ENCODE data around the gene SLC27A2. TPM values are rescaled to one million over a fixed set of nuclear protein-coding genes. Genes with fewer than 3 reads are reported as not detected.

The SLC27A2 gene
- total and polyA plus RNA-seq, 7 experiments from 2014 or later: 0.17 to 28.2 (median 0.43) TPM

GRCh38 chr15:50190166-50190570 is 8.2 kb downstream of the SLC27A2 start:
- ATAC-seq (no peak), DNase-seq (no peak)
- ChIA-PET CTCF (no interaction called here), POLR2A (interaction anchor here (1.1 kb wide), 1 partner anchor 234 kb away, joined by 3 read pairs; the partner anchor contains the start of gene USP8)
- no peaks in the 10 kb centered on the region for H3K27me3 ChIP-seq (ENCODE audit: control insufficient read depth in 2 of 2, insufficient read depth in 2 of 2, low read length in 2 of 2)
- H3K36me3 ChIP-seq (ENCODE audit: control insufficient read depth in 2 of 3, insufficient read depth in 3 of 3, low read length in 3 of 3): no peaks in the 10 kb centered on the region
- intact Hi-C loops (cut with micrococcal nuclease): no loop called here
- H3K9me3 Mint-ChIP-seq: no peaks in the 10 kb centered on the region
- no peak overlapping the region for H3K4me3 Mint-ChIP-seq
- H3K27ac ChIP-seq (ENCODE audit: low read depth, low read length): no peak overlapping the region
- H3K27ac Mint-ChIP-seq: no peak overlapping the region
- H3K4me1 ChIP-seq (ENCODE audit: control insufficient read depth in 2 of 2, insufficient read depth in 2 of 2, low read length in 2 of 2): no peaks in the 10 kb centered on the region
- no peak overlapping the region for H3K4me3 ChIP-seq (ENCODE audit: low read length)
- H3K4me1 Mint-ChIP-seq: peaks cover 0 to 52% (median 0%) of the 10 kb centered on the region in 7 donors
- H3K9me3 ChIP-seq (ENCODE audit: control insufficient read depth in 2 of 3, low read length in 3 of 3): no peaks in the 10 kb centered on the region
- peaks cover 0 to 17% (median 0%) of the 10 kb centered on the region in 5 donors for H3K27me3 Mint-ChIP-seq
- H3K36me3 Mint-ChIP-seq: peaks cover 0 to 32% (median 0%) of the 10 kb centered on the region in 5 donors

- Mint-ChIP-seq H3K4me3 (no peak overlapping the region), H3K36me3 (peaks cover 0 to 32% (median 0%) of the 10 kb centered on the region in 5 donors), H3K9me3 (no peaks in the 10 kb centered on the region), H3K27me3 (peaks cover 0 to 17% (median 0%) of the 10 kb centered on the region in 5 donors), H3K27ac (no peak overlapping the region), H3K4me1 (peaks cover 0 to 49% (median 0%) of the 10 kb centered on the region in 7 donors)
- no peak overlapping the region for H3K27ac ChIP-seq (ENCODE audit: low read depth, low read length)
- ChIA-PET POLR2A (interaction anchor here (1.1 kb wide), 1 partner anchor 234 kb away, joined by 3 read pairs; the partner anchor contains the start of gene USP8), CTCF (no interaction called here)
- ATAC-seq: no peak
- no peaks in the 10 kb centered on the region for H3K4me1 ChIP-seq (ENCODE audit: control insufficient read depth in 2 of 2, insufficient read depth in 2 of 2, low read length in 2 of 2)
- no peaks in the 10 kb centered on the region for H3K36me3 ChIP-seq (ENCODE audit: control insufficient read depth in 2 of 3, insufficient read depth in 3 of 3, low read length in 3 of 3)
- no peaks in the 10 kb centered on the region for H3K27me3 ChIP-seq (ENCODE audit: control insufficient read depth in 2 of 2, insufficient read depth in 2 of 2, low read length in 2 of 2)
- H3K4me3 ChIP-seq (ENCODE audit: low read length): no peak overlapping the region
- H3K9me3 ChIP-seq (ENCODE audit: control insufficient read depth in 2 of 3, low read length in 3 of 3): no peaks in the 10 kb centered on the region
- no peak for DNase-seq
- intact Hi-C loops (cut with micrococcal nuclease): no loop called here
Observed at GRCh38 chr15:50190723-50191122, 8.7 kb downstream of the SLC27A2 start.

- ChIA-PET POLR2A (interaction anchor here (0.7 kb wide), 1 partner anchor 917 kb away, joined by 3 read pairs; no protein-coding TSS in a partner anchor), CTCF (interaction anchor here (0.6 kb wide), 1 partner anchor 1298 kb away, joined by 4 read pairs; no protein-coding TSS in a partner anchor)
- Histone ChIP-seq H3K4me3 (ENCODE audit: low read length) (no peak overlapping the region), H3K27me3 (ENCODE audit: control insufficient read depth in 2 of 2, insufficient read depth in 2 of 2, low read length in 2 of 2) (no peaks in the 10 kb centered on the region), H3K36me3 (ENCODE audit: control insufficient read depth in 2 of 3, insufficient read depth in 3 of 3, low read length in 3 of 3) (no peaks in the 10 kb centered on the region), H3K4me1 (ENCODE audit: control insufficient read depth in 2 of 2, insufficient read depth in 2 of 2, low read length in 2 of 2) (no peaks in the 10 kb centered on the region), H3K9me3 (ENCODE audit: control insufficient read depth in 2 of 3, low read length in 3 of 3) (no peaks in the 10 kb centered on the region), H3K27ac (ENCODE audit: low read depth, low read length) (no peak overlapping the region)
- peaks cover 0 to 25% (median 0%) of the 10 kb centered on the region in 5 donors for H3K36me3 Mint-ChIP-seq
- H3K4me1 Mint-ChIP-seq: peaks cover 0 to 39% (median 0%) of the 10 kb centered on the region in 7 donors
- H3K9me3 Mint-ChIP-seq: no peaks in the 10 kb centered on the region
- ATAC-seq (no peak), DNase-seq (no peak)
- no peak overlapping the region for H3K4me3 Mint-ChIP-seq
- peaks cover 0 to 12% (median 0%) of the 10 kb centered on the region in 5 donors for H3K27me3 Mint-ChIP-seq
- no peak overlapping the region for H3K27ac Mint-ChIP-seq
- intact Hi-C loops (cut with micrococcal nuclease): no loop called here
Observed at GRCh38 chr15:50192164-50192563, 10.2 kb downstream of the SLC27A2 start.

DNA sequence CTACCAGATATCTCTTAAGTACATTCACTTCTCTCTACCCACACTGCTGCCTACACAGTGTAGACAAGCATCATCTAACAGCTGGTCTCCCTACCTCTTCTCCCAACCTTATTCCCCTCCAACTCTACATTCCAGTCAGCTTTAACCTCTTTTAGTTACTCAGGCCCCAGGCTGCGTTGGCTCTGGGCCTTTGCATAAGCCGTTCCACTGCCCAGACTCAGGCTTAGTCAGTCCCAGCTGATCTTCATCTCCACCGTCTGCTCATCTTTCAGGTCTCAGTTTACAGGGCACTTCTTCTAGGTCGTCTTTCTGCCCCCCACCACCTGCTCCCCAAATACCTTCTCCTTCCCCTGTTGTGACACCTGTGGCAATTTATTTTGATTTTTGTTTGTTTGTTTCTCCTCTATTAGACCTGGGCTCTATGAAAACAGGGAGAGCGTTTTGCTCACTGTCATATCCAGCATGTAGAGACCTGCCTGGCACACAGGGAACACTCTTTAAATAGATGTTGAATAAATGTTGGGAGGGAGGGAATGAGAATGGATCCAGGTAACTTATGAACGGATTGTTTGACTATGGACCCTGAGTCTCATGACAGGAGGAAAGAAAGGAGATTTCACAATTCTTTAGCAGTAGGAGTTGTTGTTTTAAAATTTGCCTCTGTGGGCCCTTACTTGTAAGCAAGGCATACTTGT is 11.1 kb downstream of the SLC27A2 start:
- H3K9me3 Mint-ChIP-seq: no peaks in the 10 kb centered on the region
- DNase-seq: no peak
- H3K9me3 ChIP-seq (ENCODE audit: control insufficient read depth in 2 of 3, low read length in 3 of 3): no peaks in the 10 kb centered on the region
- ChIA-PET CTCF (interaction anchor here (0.7 kb wide), 1 partner anchor 1023 kb away, joined by 10 read pairs; the partner anchor contains the start of gene GALK2), POLR2A (no interaction called here)
- no peaks in the 10 kb centered on the region for H3K27me3 ChIP-seq (ENCODE audit: control insufficient read depth in 2 of 2, insufficient read depth in 2 of 2, low read length in 2 of 2)
- intact Hi-C loops (cut with micrococcal nuclease): no loop called here
- no peaks in the 10 kb centered on the region for H3K36me3 ChIP-seq (ENCODE audit: control insufficient read depth in 2 of 3, insufficient read depth in 3 of 3, low read length in 3 of 3)
- H3K4me3 ChIP-seq (ENCODE audit: low read length): no peak overlapping the region
- H3K4me1 Mint-ChIP-seq: peaks cover 0 to 32% (median 0%) of the 10 kb centered on the region in 7 donors
- peaks cover 0 to 8% (median 0%) of the 10 kb centered on the region in 5 donors for H3K27me3 Mint-ChIP-seq
- H3K4me1 ChIP-seq (ENCODE audit: control insufficient read depth in 2 of 2, insufficient read depth in 2 of 2, low read length in 2 of 2): no peaks in the 10 kb centered on the region
- H3K36me3 Mint-ChIP-seq: peaks cover 0 to 21% (median 0%) of the 10 kb centered on the region in 5 donors
- H3K4me3 Mint-ChIP-seq: no peak overlapping the region
- H3K27ac Mint-ChIP-seq: peak overlapping the region in 1 of 9 donors; percentile 33
- ATAC-seq: no peak
- no peak overlapping the region for H3K27ac ChIP-seq (ENCODE audit: low read depth, low read length)

- H3K4me1 Mint-ChIP-seq: no peaks in the 10 kb centered on the region
- H3K4me3 ChIP-seq (ENCODE audit: low read length): no peak overlapping the region
- H3K27me3 ChIP-seq (ENCODE audit: control insufficient read depth in 2 of 2, insufficient read depth in 2 of 2, low read length in 2 of 2): no peaks in the 10 kb centered on the region
- no peak overlapping the region for H3K4me3 Mint-ChIP-seq
- peaks cover 0 to 35% (median 0%) of the 10 kb centered on the region in 5 donors for H3K36me3 Mint-ChIP-seq
- no peak for ATAC-seq
- H3K9me3 Mint-ChIP-seq: no peaks in the 10 kb centered on the region
- no peaks in the 10 kb centered on the region for H3K4me1 ChIP-seq (ENCODE audit: control insufficient read depth in 2 of 2, insufficient read depth in 2 of 2, low read length in 2 of 2)
- no peaks in the 10 kb centered on the region for H3K36me3 ChIP-seq (ENCODE audit: control insufficient read depth in 2 of 3, insufficient read depth in 3 of 3, low read length in 3 of 3)
- no peak overlapping the region for H3K27ac ChIP-seq (ENCODE audit: low read depth, low read length)
- ChIA-PET POLR2A (no interaction called here), CTCF (no interaction called here)
- H3K27me3 Mint-ChIP-seq: no peaks in the 10 kb centered on the region
- no peak overlapping the region for H3K27ac Mint-ChIP-seq
- intact Hi-C loops (cut with micrococcal nuclease): no loop called here
- no peaks in the 10 kb centered on the region for H3K9me3 ChIP-seq (ENCODE audit: control insufficient read depth in 2 of 3, low read length in 3 of 3)
- DNase-seq: no peak
Observed at GRCh38 chr15:50202003-50202402, 20.0 kb downstream of the SLC27A2 start.

DNA sequence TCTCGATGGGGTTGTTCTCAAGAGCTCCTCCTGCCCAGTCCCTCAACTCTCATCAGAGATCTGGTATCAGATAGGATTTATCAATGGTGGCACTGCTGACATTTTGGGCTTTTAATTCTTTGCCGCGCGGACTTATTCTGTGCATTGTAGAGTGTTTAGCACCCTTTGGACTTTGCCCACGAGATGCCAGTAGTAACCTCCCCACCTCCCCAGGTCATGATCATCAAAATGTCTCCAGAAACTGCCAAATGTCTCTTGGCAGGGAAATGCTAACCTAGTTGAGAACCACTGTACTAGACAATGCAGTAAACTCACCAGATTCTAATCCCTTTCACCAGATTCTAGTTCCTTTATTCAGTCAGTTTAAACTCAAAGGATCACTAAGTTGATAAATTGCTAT is 24.0 kb downstream of the SLC27A2 start:
- Mint-ChIP-seq H3K9me3 (peaks cover 0 to 14% (median 3%) of the 10 kb centered on the region in 11 donors), H3K4me1 (peaks cover 0 to 8% (median 0%) of the 10 kb centered on the region in 7 donors), H3K27me3 (peaks cover 0 to 17% (median 4%) of the 10 kb centered on the region in 5 donors), H3K27ac (no peak overlapping the region), H3K4me3 (no peak overlapping the region), H3K36me3 (peaks cover 0 to 58% (median 4%) of the 10 kb centered on the region in 5 donors)
- no peak for DNase-seq
- ATAC-seq: no peak
- intact Hi-C loops (cut with micrococcal nuclease): no loop called here
- no peak overlapping the region for H3K27ac ChIP-seq (ENCODE audit: low read depth, low read length)
- H3K4me1 ChIP-seq (ENCODE audit: control insufficient read depth in 2 of 2, insufficient read depth in 2 of 2, low read length in 2 of 2): no peaks in the 10 kb centered on the region
- H3K36me3 ChIP-seq (ENCODE audit: control insufficient read depth in 2 of 3, insufficient read depth in 3 of 3, low read length in 3 of 3): no peaks in the 10 kb centered on the region
- no peak overlapping the region for H3K4me3 ChIP-seq (ENCODE audit: low read length)
- CTCF ChIA-PET: no interaction called here
- no peaks in the 10 kb centered on the region for H3K27me3 ChIP-seq (ENCODE audit: control insufficient read depth in 2 of 2, insufficient read depth in 2 of 2, low read length in 2 of 2)
- H3K9me3 ChIP-seq (ENCODE audit: control insufficient read depth in 2 of 3, low read length in 3 of 3): no peaks in the 10 kb centered on the region
- POLR2A ChIA-PET: no interaction called here
